COR-L47 (cell line): ENCODE data around the gene ZSCAN1.
A peak's percentile ranks its signal among the peaks of the same experiment; 100 is the strongest.

Source experiments
- DNase-seq: peaks from one replicate; lab custom pipeline; 2025; lab: John Stamatoyannopoulos, UW

The ZSCAN1 gene

DNA sequence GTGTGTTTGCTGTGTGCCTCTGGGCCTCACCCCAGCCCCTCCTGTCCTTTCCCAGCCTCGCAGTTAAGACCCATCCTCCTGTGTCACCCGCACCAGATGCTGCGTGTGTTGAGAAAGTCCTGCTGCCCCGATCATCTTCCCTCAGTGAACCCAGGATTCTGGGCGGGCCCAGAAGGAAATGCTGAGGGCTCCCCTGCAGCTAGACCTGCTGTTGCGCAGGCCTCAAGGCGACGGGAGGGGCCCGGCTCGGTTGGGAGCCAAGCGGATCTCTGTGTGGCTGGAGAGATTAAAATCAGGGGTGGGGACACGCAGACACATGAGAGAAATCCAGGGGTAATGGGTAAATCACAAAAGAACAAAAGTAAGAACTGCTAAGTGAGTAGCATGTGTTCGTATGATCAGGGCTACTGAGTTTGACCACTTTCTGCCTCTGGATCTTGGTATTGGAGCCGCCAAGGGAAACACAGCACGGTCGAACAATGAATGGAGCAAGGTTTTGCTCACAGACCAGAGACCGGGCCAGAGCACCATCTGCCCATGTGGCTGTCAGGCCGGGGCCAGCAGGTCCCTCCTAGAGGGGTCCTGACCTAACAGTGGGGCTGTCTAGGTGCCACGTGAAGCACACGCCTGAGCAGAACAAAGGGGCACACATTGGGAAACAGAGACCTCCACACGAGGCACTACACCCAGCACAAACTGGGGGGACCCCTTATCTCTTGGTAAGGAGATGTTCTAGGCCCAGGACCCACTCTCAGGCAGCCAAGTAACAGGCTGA, 7.1 kb downstream of the ZSCAN1 start:
- no peak for DNase-seq

DNA sequence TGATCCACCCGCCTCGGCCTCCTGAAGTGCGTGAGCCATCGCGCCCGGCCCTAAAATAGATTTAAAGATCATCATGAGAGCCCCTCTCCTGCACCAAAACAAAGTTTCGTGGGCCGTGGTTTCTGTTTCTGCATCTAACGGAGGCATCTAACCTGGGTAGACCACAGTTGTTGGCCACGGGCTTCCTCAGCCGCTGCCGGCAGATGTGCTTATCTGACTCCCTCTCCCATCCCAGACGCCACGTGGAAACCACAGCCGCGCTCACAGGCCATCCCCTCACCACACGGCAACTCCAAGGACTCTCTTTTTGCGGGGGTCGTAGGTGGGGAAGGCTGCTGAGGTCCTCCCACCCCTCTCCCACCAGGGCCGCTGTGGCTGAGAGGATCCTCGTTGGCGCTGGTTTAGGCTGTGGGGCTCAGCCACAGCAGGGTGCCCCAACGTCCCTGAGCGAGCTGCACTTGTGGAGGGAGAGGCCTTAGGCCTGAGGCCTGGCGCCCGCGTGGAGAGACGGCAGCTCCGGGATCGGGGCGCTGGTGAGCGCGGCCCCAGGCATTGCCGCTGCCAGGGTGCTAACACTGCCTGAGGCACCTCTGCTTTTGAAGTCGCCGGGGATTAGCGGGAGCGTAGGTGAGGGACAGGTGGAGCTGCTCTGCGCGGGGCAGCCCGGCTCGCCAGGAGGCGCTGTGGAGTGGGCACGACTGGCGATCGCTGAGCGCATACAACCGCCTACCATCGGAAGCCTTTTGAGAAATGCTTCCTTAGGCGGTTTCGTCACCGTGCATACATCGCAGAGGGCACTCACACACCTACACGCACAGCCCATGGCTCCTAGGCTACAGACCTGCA, 8.9 kb downstream of the ZSCAN1 start:
- no peak for DNase-seq

DNA sequence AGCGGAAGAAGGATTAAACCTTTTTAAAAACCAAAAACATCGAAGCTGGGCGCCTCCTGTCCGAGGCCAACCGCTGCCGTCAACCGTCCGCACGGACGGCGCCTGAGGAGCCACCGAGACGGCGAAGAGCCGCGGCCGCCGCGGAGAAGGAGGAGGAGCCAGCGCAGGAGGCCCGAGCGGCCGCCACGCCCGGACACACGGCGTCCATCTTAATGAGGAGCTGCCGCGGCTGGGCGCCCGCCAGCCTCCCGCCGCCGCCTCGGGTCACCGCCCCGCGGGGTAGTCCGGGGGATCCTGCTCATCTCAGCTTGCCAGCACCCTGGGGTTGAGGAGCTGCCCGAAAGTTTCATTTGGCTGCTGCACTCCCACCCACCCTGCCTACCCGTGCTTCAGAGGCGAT, 10.6 kb downstream of the ZSCAN1 start:
- no peak for DNase-seq

DNA sequence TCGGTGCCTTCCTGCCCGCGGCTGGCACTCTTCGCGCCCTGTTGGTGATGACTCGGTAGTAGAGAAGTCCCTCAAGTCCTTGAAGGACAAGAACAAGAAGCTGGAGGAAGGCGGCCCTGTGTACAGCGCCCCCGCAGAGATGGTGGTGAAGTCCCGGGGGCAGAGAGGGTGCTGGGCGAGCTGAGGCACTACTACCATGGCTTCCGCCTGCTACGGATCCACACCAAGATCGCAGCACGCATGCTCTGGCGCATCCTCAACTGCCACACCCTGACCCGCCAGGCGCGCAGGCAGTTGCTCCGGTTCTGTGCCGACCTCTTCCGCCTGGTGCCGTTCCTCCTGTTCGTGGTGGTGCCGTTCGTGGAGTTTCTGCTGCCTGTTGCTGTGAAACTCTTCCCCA, 11.1 kb downstream of the ZSCAN1 start:
- no peak for DNase-seq

DNA sequence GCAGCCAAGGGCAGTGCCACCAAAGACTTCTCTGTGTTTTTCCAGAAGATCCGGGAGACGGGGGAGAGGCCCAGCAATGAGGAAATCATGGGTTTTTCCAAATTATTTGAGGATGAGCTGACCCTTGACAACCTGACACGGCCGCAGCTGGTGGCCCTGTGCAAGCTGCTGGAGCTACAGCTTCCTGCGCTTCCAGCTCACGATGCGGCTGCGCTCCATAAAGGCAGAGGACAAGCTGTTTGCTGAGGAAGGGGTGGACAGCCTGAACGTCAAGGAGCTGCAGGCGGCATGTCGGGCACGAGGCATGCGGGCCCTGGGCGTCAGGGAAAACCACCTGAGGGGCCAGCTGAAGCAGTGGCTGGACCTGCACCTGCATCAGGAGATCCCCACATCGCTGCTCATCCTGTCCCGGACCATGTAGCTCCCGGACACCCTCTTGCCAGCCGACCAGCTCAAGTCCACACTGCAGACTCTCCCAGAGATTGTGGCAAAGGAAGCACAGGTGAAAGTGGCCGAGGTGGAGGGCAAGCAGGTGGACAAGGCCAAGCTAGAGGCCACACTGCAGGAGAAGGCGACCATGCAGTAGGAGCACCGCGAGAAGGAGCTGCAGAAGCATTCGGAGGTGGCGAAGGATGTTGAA, 11.7 kb downstream of the ZSCAN1 start:
- DNase-seq = no peak

DNA sequence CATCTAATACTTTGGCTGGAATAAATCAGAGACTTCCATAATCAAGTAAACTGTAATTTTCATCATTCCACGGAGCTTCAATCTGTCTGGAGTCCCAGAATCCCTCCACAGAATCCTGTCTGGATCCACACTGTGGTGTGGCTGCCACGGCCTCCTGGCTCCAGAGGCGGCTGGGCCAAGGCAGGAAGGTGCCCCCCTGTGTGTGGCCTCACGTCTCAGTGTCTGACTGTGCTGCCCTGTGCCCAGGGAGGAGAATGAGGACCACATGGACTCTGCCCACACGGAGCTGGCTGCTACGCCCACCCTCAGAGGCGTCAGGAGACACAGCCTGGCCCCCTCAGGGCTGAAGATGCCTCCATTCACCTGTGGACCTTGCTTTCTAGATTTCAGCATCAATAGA, 13.0 kb downstream of the ZSCAN1 start:
- no peak for DNase-seq

DNA sequence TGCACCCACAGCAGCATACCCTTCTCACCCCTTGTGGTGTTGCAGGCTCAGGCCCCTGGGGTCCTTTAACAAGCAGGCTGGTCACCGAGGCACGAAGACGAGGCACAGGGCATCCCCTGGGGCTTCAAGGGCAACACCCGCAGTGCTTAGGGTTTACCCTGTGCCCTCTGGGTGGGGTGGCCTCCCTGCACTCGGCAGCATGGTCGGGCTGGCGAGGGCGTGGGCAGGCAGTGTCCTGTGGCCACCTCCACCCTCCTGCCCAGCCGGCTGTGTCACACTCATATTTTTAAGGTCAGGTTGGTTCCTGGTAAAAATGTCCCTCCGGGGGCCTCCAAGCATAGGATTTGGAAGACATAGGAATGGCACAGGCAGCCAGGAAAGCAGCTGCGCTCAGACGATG, 13.8 kb downstream of the ZSCAN1 start:
- DNase-seq = no peak

DNA sequence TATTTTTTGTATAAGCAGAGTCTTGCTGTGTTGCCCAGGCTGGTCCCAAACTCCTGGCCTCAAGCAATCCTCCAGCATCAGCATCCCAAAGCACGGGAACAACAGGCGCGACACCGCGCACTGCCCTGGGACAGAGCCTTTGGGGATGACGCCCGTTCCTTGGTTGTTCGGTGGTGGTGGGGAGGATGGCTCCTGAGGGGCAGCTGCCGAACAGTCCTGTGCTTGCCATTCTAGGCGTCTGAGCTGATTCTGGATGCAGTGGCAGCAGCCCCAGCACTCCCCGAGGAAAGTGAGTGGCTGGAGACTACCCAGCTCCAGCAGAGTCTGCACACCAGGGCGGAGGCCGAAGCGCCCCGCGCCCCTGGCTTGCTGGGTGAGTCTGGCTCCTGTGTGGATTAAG, 18.4 kb downstream of the ZSCAN1 start:
- no peak for DNase-seq

DNA sequence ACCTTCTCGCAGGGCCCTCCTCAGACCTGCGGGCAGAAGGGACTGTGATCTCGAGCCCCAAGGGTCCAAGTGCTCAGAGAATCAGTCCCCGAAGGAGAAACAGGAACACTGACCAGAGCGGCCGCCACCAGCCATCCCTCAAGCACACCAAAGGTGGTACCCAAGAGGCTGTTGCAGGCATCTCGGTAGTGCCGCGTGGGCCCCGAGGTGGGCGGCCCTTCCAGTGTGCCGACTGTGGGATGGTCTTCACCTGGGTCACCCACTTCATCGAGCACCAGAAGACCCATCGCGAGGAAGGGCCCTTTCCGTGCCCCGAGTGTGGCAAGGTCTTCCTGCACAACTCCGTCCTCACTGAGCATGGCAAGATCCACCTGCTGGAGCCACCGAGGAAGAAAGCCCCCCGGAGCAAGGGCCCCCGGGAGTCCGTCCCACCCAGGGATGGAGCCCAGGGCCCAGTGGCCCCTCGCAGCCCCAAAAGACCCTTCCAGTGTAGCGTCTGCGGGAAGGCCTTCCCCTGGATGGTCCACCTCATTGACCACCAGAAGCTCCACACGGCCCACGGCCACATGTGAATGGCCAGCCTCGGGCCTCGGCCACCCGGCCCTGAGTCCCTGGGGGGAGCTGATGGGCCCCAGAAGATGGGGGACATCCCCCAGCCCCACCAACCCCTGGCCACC, 19.8 kb downstream of the ZSCAN1 start:
- DNase-seq = no peak

DNA sequence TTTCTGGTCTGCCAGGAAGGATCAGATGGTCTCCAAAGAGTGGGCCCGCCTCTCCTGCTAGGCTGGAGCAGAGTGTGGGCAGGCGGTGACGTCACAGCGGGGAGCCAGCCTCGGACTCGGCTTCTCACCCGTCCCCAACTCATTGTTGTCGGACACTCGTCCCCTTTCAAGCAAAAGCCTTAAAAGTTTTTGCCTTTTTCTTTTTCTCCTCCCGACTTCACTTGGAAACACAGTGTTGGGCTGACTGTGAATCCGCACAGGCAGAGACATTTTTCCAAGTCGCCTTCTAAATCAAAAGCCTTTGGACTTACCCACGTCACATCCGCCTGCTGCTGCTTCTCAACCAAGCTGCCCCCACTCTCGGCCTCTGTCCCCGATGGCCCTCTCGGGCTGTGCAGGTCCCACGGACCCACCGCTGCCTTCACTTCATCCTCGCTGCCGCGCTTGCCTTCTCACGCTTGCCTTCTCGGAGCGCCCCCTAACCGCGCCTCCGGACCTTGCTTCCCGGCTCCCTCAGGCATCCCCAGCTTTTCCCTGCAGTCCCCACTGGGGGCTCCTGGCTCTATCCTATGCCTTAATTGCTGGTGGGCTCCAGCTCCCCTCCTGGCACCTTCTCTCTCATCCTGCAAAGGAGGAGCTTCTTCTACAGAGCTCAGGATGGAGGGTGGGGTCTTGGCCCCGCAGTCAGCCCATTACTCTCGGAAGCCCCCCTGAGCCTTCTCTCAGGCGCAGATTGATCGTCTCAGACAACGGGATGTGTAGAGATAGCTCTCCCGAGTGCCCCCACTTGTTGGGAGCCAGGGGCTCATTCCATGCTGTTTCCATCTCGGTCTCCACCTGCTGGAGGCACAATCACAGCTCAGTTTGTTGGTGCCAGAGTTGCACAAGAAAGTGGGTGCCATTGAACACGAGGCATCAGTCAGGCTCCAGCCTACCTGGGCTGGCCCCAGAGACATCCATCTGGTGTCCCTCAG, 21.4 kb downstream of the ZSCAN1 start:
- DNase-seq = peak; percentile 5

DNA sequence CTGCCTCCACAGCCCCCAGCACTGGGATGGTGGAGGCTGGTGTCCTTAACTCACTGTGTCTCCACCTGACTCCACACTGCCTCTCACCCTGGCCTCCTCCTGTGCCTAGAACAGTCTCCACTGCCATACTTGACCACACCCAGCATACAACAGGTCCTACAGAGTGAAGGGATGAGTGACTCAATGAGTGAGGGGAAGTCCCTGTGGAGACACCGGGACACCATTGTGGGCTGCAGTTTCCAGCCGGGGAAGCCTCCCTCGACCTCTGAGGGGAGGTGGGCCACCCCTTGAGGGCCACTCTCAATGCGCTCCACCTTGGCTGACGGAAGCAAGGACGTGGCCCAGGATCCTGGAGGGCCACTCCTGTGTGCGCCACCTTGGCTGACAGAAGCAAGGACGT, 22.4 kb downstream of the ZSCAN1 start:
- DNase-seq = no peak

DNA sequence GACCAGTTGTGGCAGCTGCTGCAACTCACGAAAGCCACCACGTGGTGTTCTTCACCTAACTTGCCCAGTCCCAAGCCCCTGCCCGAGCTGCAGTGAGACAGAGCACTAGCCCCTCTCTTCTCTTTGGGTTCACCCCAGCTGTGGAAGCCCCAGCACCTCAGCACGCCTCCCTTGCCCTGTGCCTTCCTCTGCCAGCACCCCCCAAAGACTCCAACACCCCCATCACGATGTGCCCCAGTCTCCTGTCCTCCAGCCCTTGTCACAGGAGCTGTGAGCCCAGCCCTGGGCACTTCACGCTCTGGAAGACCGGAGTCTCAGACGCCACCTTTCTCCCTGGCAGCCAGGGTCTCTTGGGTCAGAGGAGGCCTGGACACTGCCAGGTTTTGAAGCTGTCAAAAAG, 23.0 kb downstream of the ZSCAN1 start:
- no peak for DNase-seq

DNA sequence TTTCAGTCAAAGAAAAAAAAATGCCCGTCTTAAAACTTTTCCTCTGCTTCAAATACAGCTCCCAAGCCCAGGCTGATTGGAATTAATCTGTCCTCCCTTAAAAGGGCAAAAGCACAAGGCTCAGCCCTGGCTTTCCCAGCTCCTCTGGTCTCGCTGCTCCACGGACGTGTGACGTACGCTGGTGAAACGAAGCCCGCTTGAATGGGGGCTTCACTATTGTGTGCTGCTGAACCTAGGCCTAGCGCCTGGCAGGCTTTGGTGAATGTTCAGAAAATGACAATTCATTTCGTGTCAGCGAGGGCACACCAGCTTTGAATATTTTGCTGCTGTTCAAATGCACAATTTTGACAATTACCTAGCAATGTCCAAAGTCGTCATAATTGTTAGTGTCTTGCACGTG, 24.6 kb downstream of the ZSCAN1 start:
- no peak for DNase-seq

DNA sequence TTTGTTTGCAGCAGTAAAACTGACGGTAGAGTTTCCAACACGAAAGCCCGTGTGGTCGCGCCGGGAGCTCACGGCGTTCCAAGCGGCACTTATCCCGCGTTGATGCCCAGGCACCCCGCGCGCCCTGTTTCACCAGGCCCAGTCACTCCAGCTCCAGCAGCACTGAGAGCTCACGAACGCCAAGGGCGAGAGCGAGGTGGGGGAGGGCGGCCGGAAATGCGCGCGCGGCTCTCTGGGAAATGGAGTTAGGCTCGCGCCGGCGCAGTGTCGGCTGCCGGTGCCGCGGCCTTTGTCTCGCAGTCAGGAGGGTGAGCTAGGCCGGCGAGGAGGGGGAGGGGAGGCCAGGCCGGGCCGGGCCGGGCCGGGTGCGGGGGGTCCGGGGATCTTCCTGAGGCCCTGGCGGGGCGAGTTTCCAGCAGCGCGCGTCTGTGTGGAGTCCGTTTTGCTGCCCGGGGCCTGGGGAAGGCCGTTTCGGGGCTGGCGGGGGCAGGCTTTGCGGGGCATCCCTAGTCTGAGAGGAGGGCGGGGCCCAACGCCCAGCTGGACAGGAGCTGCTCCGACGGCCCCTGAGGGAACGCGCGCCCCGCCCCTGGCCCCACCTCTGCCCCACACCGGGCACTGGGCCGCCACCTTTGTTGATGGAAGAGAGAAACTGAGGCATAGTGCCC, 25.3 kb downstream of the ZSCAN1 start, which contains the start of gene ZNF135:
TSS of gene ZNF135 (plus strand) at position 280 of the 668 bp plus-strand sequence. CDS start 721 bp downstream, outside the sequence.
- peak; percentile 57 for DNase-seq

DNA sequence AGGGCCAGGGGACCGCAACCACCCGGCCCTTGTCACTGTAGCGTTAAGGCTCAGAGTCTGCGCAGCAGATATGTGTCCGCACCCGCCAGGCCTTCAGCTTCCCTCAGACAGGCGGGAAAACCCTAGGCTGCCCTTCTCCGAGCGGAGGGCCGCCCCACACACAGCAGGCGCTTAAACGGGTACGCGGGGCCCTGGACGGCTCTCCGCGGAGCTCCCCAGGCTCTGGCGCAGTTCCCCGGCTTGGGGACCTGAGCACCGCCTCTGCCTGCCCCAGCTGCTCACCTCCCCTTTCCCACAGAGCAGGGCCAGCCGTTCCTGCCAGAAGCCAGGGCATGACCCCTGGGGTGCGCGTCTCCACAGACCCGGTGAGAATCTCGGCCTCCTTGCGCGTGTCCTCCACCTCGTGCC, 25.9 kb downstream of the ZSCAN1 start:
- DNase-seq = no peak

DNA sequence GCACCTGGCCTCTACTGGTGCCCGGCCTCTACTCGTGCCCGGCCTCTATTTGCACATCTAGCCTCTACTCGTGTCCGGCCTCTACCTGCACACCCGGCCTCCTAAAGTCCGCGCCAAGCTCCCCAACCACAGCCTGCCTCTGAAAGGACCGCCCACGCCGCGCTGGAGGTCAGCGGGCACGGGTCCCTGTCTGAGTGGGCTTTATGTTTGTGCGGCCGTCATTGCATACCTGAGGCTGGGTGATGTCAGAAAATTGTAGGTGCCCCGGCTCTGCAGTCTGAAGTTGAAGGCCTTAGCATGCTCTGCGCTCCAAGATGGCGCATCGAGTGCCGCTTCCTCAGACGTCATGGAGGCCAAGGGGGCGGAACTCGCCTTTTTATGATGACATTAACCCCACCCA, 26.4 kb downstream of the ZSCAN1 start:
- no peak for DNase-seq

DNA sequence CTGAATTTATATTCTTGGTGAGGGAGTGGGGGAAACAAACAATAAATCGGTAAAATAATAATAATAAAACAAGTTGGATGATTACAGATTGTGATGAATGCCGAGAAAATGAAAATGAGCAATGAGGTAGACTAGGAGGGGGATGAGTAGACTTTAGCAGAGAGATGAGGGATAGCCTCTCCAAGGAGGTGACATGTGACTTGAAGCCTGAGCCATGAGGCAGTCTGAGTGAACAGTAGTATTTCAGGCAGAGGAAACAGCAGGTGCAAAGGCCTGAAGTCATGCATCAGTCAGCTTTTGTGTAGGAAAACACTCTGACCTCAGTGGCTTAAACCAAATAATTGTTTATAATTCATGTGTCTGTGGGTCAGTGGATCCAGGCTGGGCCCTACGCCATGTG, 29.9 kb downstream of the ZSCAN1 start:
- no peak for DNase-seq

DNA sequence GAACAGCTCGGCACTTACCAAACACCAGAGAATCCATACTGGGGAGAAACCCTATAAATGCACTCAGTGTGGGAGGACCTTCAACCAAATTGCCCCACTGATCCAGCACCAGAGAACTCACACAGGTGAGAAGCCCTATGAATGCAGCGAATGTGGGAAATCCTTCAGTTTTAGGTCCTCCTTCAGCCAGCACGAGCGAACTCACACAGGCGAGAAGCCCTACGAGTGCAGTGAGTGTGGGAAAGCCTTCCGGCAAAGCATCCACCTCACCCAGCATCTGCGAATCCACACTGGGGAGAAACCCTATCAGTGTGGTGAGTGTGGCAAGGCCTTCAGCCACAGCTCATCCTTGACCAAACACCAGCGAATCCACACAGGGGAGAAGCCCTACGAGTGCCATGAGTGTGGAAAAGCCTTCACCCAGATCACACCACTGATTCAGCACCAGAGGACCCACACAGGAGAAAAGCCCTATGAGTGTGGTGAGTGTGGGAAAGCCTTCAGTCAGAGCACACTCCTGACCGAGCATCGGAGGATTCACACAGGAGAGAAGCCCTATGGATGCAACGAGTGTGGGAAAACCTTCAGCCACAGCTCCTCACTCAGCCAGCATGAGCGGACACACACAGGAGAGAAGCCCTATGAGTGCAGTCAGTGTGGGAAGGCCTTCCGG, 33.6 kb downstream of the ZSCAN1 start:
- no peak for DNase-seq

DNA sequence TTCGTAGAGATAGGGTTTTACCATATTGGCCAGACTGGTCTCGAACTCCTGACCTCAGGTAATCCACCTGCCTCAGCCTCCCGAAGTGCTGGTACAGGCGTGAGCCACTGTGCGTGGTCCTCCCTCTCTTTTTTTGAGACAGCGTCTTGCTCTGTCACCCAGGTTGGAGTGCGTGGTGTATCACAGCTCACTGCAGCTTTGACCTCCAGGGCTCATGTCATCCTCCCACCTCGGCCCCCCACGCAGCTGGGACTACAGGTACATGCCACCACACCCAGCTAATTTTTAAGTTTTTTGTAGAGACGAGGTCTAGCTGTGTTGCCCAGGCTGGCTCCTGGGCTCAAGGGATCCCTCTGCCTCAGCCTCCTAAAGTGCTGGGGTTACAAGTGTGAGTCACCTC, 46.0 kb downstream of the ZSCAN1 start:
- DNase-seq = no peak

DNA sequence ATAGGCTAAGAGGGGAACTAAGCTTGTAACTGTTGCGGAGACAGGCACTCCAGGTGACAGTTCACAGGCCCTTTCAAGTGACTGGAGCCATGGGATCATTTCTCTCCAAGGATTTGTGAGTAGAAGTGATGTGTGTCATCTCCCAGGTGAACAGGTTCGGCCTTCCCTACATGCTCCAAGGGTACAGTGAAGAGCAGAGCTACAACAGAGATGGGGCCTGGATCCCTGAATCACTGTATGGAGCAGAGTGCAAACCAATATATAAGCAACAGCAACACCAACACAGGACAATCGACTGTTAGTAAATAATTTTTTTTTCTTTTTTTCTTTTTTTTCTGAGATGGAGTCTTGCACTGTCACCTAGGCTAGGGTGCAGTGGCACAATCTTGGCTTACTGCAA, 49.2 kb downstream of the ZSCAN1 start:
- DNase-seq = no peak
